ENCODE results near the gene TDRD10. TPM values are rescaled to one million over a fixed set of nuclear protein-coding genes. Genes with fewer than 3 reads are reported as not detected.
A peak's percentile ranks its signal among the peaks of the same experiment; 100 is the strongest.

The TDRD10 gene, protein sequence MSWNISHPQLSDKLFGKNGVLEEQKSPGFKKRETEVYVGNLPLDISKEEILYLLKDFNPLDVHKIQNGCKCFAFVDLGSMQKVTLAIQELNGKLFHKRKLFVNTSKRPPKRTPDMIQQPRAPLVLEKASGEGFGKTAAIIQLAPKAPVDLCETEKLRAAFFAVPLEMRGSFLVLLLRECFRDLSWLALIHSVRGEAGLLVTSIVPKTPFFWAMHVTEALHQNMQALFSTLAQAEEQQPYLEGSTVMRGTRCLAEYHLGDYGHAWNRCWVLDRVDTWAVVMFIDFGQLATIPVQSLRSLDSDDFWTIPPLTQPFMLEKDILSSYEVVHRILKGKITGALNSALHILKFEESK
- total RNA-seq (2014; rRNA removed; shearing (Covaris generic); ENCODE audit: low replicate concordance) = not detected in 2 replicates

DNA sequence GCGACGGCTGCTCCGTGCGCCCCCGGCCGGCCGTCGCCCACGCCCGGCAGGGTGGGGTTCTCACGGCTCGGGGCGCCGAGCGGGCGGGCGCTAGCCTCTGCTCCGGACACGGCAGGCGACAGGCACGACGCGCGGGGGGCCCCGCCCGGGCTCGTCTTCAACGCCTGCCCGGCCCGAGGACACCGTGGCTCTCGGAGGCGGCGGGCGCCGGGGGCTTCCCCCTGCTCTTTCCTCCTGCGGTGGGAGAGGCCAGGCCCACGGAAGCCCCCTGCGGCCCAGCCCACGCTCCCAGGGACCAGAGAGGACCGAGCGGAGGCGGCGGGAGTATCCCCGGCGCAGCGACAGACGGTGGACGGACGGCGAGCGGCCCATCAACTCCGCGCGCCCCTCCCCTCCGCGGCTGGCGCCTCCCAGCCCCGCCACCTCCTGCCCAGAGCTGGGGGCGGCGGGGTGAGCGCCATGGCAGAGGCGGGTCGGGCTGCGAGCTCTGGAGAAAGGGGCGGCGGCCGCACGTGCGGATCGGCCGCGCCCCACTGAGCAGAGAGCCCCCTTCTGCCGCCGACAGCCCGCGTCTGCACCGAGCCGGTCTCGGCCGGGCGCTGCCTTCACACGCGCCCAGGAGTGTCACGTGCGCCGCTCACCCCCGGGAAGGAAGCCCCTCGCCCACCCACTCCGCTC, at the start of gene TDRD10, which contains the start of gene SHE:
TDRD10 (plus strand) TSS at position 154 of the 678 bp plus-strand sequence. CDS start 4,685 bp downstream, outside the sequence.
SHE (minus strand) TSS at position 347 of the 678 bp plus-strand sequence. CDS start 386 bp downstream, outside the sequence.
- Histone ChIP-seq H3K36me3 (no peaks in the 10 kb centered on the region), H3K9me3 (no peaks in the 10 kb centered on the region), H3K27me3 (peaks cover 72% of the 10 kb centered on the region), H3K4me3 (no peak within 1 kb of the TSS)
- DNase-seq = no peak

DNA sequence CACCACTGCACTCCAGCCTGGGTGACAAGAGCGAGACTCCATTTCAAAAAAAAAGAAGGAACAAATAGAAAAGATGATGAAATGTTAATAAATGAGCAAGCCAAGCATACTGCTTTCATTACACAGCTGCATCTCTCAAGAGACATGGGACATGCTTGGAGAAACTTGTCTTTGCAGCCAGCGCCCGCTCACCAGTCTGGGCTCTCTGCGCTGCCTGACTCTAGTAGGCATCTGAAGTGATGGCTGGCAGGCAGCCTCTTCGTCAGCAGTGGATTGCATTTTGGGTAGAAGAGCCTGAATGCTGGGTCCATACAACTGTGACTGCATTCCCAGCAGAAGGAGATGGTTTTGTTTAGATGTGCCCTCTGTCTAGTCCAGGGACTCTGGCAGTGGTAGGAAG, 48.9 kb upstream of the TDRD10 start:
- no peak for DNase-seq
- Histone ChIP-seq H3K27me3 (no peaks in the 10 kb centered on the region), H3K36me3 (peaks cover 15% of the 10 kb centered on the region; the same call in 1 of the 2 replicates), H3K9me3 (no peaks in the 10 kb centered on the region), H3K4me3 (no peak overlapping the region)

DNA sequence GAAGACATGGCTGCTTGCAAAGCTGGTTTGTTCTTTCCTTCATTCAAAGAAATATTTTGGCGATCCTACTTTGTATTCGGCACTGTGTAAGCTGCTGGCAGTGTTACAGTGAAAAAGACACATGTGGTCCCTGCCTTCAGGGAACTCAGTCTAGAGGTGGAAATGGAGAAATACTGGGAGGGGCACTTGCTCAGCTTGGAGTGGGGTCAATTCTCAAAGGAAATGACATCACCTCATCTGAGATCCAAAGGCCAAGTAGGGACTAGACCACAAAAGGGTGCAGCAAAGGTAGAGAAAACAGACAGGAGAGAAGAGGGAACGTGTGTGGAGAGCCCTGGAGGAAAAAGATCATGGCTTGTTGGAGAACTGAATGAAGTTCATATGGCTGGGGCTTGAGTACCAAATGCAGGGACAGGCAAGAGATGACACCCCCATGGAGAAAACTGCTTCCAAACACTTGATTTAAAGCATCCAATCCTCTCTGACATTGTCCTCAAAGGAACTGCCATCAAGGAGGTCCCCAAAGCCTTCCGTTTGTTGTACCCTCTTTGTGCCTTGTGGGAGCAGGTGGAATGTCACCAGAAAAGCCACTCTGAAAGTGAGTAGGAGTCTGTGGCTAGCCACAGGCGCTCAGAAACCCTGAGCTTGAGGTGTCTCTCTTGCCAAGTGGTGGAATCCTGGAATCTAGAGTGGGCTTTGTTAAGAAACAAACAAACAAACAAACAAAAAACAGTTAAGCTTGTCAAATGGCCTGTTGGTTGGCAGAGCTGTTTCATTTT, 48.3 kb upstream of the TDRD10 start:
- Histone ChIP-seq H3K4me3 (no peak overlapping the region), H3K36me3 (peaks cover 15% of the 10 kb centered on the region; the same call in 1 of the 2 replicates), H3K9me3 (no peaks in the 10 kb centered on the region), H3K27me3 (no peaks in the 10 kb centered on the region)
- DNase-seq = peak; percentile 53

DNA sequence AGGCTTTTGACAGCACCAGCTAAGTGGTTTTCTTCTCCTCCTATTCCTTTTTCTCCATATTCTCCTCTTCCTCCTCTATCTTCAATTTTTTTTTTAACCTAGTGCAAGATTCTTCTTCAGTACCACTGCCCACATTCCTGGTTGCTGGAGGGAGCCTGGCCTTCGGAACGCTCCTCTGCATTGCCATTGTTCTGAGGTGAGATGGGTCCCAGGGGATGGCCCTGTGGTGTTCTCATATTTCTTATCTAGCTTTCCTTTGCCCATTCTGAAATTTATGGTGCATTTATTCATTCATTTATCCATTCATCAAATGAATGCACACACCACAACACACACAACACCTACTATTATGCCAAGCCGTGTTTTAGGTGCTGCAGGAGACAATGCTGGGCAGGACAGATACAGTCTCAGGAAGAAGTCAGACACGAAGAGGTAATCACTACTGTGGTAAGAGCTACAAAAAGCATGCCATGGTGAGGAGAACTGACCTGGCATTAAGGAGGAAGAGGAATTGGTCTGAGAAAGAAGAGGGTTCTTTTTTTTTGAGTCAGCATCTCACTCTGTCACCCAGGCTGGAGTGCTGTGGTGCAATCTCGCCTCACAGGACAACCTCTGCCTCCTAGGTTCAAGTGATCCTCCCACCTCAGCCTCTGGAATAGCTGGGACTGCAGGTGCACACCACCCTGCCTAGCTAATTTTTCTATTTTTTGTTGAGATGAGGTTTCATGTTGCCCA, 47.5 kb upstream of the TDRD10 start:
- H3K9me3 ChIP-seq = no peaks in the 10 kb centered on the region
- peaks cover 15% of the 10 kb centered on the region; the same call in 1 of the 2 replicates for H3K36me3 ChIP-seq
- no peaks in the 10 kb centered on the region for H3K27me3 ChIP-seq
- H3K4me3 ChIP-seq = no peak overlapping the region
- DNase-seq = no peak

DNA sequence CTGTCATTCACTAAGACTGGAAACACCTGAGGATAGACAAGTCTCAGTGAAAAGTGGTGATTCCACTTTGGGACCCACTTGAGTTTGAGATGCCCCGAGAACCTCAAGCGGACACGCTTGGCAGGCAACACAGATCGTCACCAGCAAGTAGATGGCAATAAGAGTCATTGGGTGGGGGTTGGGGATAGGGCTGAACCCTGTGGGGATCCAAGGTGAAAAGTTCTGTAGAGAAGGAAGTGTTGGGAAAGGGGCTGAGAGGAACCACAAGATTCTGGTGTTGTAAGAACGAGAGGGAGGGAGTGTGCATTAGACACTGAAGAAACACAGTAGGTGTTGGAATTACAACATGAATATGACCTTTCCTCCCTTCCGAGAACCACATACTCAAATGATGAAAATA, 45.4 kb upstream of the TDRD10 start:
- no peaks in the 10 kb centered on the region for H3K27me3 ChIP-seq
- no peaks in the 10 kb centered on the region for H3K9me3 ChIP-seq
- DNase-seq = no peak
- peaks cover 9% of the 10 kb centered on the region; the same call in 1 of the 2 replicates for H3K36me3 ChIP-seq
- H3K4me3 ChIP-seq = no peak overlapping the region

DNA sequence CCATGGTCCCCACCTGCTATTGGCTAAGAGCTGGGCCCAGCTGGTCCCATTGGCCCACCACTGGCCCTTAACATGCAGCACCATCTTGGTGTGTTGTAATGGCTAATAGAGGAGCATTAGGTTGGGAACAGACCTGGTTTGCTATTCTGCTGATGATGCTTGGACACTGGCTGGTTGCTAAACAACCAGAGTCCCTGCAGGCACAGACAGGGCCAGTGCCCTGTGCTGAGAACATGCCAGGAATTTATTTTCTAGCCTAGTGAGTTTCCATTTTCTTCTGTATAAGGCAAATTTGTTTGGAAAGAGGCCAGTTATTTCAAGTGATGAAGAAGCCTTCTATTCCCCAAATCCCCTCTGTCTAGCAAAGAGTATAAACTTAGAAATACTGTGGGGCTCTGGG, 42.9 kb upstream of the TDRD10 start:
- DNase-seq = no peak
- H3K27me3 ChIP-seq = no peaks in the 10 kb centered on the region
- H3K4me3 ChIP-seq = no peak overlapping the region
- no peaks in the 10 kb centered on the region for H3K9me3 ChIP-seq
- H3K36me3 ChIP-seq = peaks cover 4% of the 10 kb centered on the region; the same call in 1 of the 2 replicates

DNA sequence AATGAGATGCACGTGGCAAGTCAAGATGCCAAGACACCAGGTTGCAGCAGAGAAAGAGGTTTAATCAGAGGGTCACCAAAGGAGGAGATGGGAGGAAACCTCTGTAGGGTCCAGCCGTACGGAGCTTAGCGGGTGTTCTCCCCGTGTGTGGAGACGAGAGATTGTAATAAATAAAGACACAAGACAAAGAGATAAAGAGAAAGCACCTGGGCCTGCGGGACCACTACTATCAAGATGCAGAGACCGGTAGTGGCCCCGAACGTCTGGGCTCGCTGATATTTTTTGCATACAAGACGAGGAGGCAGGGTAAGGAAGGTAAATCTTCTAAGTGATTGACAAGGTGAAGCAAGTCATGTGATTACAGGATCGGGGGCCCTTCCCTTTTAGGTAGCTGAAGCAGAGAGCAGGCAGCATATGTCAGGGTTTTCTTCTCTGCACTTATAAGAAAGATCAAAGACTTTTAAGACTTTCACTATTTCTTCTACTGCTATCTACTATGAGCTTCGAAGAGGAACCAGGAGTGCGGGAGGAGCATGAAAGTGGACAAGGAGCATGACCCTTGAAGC, 41.2 kb upstream of the TDRD10 start:
- H3K27me3 ChIP-seq = no peaks in the 10 kb centered on the region
- peaks cover 4% of the 10 kb centered on the region; the same call in 1 of the 2 replicates for H3K36me3 ChIP-seq
- no peak for DNase-seq
- no peak overlapping the region for H3K4me3 ChIP-seq
- no peaks in the 10 kb centered on the region for H3K9me3 ChIP-seq

DNA sequence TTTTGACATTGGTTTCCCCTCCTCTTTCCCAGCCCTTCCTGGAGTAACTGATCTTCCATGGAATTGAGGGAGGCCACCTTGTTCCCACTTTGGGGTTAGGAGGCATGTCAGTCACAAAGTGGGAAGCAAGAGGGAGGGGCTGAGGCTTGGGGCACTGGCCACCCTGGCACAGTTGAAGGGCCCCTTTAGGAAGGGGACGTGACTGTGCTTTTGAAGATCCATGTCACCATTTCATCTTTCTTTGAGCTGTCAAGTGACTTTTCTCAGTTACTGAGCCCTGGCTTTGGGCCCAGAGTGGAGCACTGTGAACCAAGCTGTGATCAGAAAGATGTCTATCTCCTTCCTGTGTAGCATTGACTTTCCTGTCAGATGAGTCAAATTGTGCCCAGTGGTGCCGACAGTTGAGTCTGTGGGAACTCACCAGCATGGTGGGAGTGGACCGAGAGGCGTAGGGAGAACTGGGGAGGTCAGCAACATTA, 38.5 kb upstream of the TDRD10 start:
- H3K36me3 ChIP-seq = no peaks in the 10 kb centered on the region
- no peak overlapping the region for H3K4me3 ChIP-seq
- no peaks in the 10 kb centered on the region for H3K27me3 ChIP-seq
- H3K9me3 ChIP-seq = no peaks in the 10 kb centered on the region
- DNase-seq = peak; percentile 63

DNA sequence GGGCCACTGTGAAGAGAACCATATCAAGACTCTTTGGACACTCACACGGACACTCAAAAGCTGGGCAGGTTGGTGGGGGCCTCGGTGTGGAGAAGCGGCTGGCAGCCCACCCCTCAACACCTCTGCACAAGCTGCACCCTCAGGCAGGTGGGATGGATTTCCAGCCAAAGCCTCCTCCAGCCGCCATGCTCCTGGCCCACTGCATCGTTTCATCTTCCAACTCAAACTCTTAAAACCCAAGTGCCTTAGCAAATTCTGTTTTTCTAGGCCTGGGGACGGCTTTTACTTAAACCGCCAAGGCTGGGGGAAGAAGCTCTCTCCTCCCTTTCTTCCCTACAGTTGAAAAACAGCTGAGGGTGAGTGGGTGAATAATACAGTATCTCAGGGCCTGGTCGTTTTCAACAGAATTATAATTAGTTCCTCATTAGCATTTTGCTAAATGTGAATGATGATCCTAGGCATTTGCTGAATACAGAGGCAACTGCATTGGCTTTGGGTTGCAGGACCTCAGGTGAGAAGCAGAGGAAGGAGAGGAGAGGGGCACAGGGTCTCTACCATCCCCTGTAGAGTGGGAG, 36.3 kb upstream of the TDRD10 start:
- Histone ChIP-seq H3K27me3 (no peaks in the 10 kb centered on the region), H3K4me3 (no peak overlapping the region), H3K9me3 (no peaks in the 10 kb centered on the region), H3K36me3 (no peaks in the 10 kb centered on the region)
- DNase-seq = no peak

DNA sequence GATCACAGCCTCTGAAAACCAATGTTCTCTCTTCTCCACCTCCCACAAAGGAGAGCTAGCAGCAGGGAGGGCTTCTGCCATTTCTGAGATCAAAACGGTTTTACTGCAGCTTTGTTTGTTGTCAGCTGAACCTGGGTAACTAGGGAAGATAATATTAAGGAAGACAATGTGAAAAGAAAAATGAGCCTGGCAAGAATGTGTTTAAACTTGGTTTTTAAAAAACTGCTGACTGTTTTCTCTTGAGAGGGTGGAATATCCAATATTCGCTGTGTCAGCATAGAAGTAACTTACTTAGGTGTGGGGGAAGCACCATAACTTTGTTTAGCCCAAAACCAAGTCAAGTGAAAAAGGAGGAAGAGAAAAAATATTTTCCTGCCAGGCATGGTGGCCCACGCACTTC, 35.8 kb upstream of the TDRD10 start:
- Histone ChIP-seq H3K4me3 (no peak overlapping the region), H3K9me3 (no peaks in the 10 kb centered on the region), H3K36me3 (no peaks in the 10 kb centered on the region), H3K27me3 (no peaks in the 10 kb centered on the region)
- no peak for DNase-seq

DNA sequence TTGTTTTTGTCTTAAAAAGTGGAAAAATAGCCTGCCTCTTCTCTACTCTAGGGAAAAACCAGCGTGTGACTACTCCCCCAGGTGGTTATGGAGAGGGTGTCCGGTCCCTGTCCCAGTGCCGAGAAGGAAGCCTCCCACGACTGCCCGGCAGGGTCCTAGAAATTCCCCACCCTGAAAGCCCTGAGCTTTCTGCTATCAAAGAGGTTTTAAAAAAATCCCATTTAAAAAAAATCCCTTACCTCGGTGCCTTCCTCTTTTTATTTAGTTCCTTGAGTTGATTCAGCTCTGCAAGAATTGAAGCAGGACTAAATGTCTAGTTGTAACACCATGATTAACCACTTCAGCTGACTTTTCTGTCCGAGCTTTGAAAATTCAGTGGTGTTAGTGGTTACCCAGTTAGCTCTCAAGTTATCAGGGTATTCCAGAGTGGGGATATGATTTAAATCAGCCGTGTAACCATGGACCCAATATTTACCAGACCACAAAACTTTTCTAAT, 35.0 kb upstream of the TDRD10 start:
- Histone ChIP-seq H3K36me3 (no peaks in the 10 kb centered on the region), H3K9me3 (no peaks in the 10 kb centered on the region), H3K4me3 (no peak overlapping the region), H3K27me3 (no peaks in the 10 kb centered on the region)
- DNase-seq = no peak

DNA sequence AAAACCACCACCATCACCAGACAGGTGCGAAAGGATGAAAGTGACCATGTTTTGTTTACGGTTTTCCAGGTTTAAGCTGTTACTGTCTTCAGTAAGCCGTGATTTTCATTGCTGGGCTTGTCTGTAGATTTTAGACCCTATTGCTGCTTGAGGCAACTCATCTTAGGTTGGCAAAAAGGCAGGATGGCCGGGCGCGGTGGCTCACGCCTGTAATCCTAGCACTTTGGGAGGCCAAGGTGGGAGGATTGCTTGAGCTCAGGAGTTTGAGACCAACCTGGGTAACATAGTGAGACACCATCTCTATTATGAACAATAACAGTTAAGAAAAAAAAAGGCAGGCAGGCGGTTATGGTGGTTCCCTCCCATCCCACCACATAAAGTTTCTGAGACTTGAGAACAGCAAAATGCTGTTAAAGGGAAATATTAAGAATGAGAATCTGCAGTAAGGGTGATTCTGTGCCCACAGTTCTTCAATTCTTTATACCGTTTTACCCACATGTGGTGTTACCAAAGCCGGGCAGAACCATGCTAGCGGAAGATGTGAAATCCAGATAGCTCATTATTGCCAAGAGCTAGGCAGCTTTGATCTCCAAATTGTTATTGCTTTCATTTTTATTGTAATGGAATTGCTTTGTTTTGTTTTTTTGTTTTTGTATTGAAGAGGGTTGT, 34.5 kb upstream of the TDRD10 start:
- H3K36me3 ChIP-seq = no peaks in the 10 kb centered on the region
- H3K4me3 ChIP-seq = no peak overlapping the region
- H3K9me3 ChIP-seq = no peaks in the 10 kb centered on the region
- no peak for DNase-seq
- H3K27me3 ChIP-seq = no peaks in the 10 kb centered on the region

DNA sequence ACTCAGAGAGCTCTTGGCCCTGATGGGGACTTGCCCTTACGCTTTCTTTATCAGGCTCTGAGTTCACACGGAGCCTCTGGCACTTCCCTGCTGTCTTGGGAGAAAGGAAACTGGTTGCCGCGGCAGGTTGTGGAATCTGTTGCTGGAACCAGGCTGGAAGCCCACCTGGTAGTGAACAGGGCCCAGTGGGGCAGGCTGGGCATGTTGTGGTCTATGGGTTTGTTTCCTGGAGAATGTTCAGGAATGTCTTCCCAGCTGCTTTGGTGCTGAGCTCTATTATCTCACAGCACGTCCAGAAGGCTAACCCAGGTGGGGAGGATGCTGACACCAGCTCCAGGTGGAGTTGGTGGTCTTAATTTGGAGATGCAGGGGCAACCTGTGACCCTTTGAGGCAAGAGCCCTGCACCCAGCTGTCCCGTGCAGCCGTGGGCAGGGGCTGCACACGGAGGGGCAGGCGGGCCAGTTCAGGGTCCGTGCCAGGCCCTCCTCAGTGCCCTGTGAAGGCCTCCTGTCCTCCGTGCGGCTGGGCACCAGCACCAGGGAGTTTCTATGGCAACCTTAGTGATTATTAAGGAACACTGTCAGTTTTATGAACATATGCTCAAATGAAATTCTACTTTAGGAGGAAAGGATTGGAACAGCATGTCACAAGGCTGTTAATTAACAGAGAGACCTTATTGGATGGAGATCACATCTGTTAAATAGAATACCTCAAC, 33.3 kb upstream of the TDRD10 start:
- Histone ChIP-seq H3K4me3 (no peak overlapping the region), H3K9me3 (no peaks in the 10 kb centered on the region), H3K27me3 (no peaks in the 10 kb centered on the region), H3K36me3 (no peaks in the 10 kb centered on the region)
- no peak for DNase-seq

DNA sequence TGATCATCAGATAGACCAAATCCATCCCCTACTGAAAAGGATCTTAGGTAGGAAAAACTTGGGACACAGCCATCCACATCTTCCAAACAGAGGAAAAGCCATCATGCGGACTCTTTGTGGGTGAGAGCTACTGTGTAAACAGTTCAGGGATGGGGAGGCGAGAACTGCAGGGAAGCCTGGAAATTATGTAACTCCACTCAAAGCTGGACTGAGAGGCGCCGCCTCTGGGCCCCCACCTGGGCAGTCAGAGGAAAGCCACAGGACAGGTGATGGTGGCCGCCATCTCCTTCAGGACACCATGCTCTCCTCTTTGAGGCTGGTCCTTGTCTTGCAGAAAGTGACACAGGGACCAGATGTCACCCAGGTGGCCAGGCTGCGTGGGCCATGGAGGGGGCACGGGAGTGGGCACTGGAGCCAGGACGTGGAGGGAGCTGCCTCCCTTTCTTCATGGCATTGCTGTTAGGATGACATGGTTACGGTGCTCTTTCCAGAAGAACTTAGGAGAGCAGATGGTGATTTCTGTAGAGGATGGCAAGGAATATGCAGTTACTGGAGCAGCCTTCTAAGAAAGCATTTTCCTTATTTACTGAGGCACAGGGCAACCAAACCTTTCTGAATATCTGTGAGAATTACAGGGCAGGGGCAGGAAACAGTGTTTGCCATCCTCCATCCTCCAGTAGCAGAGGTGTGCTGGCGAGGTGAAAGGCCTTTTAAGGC, 32.0 kb upstream of the TDRD10 start:
- DNase-seq = no peak

More for the DNA sequence above, 32.0 kb upstream of the TDRD10 start:
- Histone ChIP-seq H3K36me3 (no peaks in the 10 kb centered on the region), H3K9me3 (no peaks in the 10 kb centered on the region), H3K27me3 (no peaks in the 10 kb centered on the region), H3K4me3 (no peak overlapping the region)

Measured in MG63 (cell line).